K562 (cell line): Measurements from ENCODE around the gene GEMIN8. TPM values are rescaled to one million over a fixed set of nuclear protein-coding genes. Genes with fewer than 3 reads are reported as not detected.

ENCODE experiments used
- ATAC-seq: fragments of 200-7000 bp; cut with Tn5 transposase; 3 replicates; pipeline ENCODE4 v1.9.1; 2020; ENCODE audit warnings: moderate library complexity
- BruUV-seq: library from RNA; stranded (reverse); fragments of 400-500 nt; replicated peaks from 2 replicates; lab custom pipeline; 2021; lab: Mats Ljungman, UMichigan
- CTCF ChIA-PET: fragments of 300-600 bp; formaldehyde crosslinking; extraction: SDS; loops from one replicate; lab custom pipeline; 2021; ENCODE audit warnings: low intra/inter-chr PET ratio; lab: Yijun Ruan, JAX
- POLR2A ChIA-PET: fragments of 300-600, 350-650 bp; sonication (Branson Sonifier 250); formaldehyde crosslinking; extraction: SDS; loops from one replicate; lab custom pipeline; 2021; ENCODE audit warnings: antibody characterized with exemption, inconsistent platforms; lab: Yijun Ruan, JAX
- DNase-seq, 4 experiments: peaks; one replicate each; pipeline versions ENCODE4 v3.0.0 to v3.0.0-alpha.2; 2011 to 2018; ENCODE audit warnings: low spot score in 3 of 4, mixed read lengths in 3 of 4; ENCODE audit errors: extremely low read depth in 1 of 4
- FAIRE-seq: peaks from 2 replicates; lab custom pipeline; 2011; peaks lifted over from hg19 to GRCh38; lab: Jason Lieb, UNC
- H2AFZ ChIP-seq: 2 replicates; pipeline ENCODE4 v1.6.0; 2011; ENCODE audit warnings: low read depth, low read length, control low read depth, inconsistent platforms
- H3K27ac ChIP-seq: fragments of 200-600 bp; 3 replicates; pipeline ENCODE4 v1.8.0; 2011; ENCODE audit warnings: low read depth, mild to moderate bottlenecking, control low read depth, inconsistent platforms, low read length, moderate library complexity, mixed read lengths; ENCODE audit errors: extremely low read depth
- H3K27me3 ChIP-seq, 2 experiments: fragments of 300-600 bp in 1 of 2; 2 replicates in 1 of 2; 3 replicates in 1 of 2; pipeline versions ENCODE4 v1.6.0 to v1.8.0; 2011; ENCODE audit warnings: inconsistent platforms in 2 of 2, low read length in 2 of 2, mild to moderate bottlenecking in 1 of 2, mixed read lengths in 1 of 2, moderate library complexity in 1 of 2; ENCODE audit not compliant: control insufficient read depth in 2 of 2, insufficient read depth in 2 of 2
- H3K36me3 ChIP-seq: fragments of 300-600 bp; 3 replicates; pipeline ENCODE4 v1.8.0; 2011; ENCODE audit warnings: mild to moderate bottlenecking, low read length, inconsistent platforms; ENCODE audit not compliant: control insufficient read depth, insufficient read depth
- H3K4me1 ChIP-seq, 2 experiments: fragments of 200-600 bp in 1 of 2; replicated peaks in 1 of 2; 2 replicates in 1 of 2; 3 replicates in 1 of 2; pipeline versions ENCODE4 v1.5.1 to v1.8.0; 2011; ENCODE audit warnings: inconsistent platforms in 2 of 2, low read length in 2 of 2, mild to moderate bottlenecking in 1 of 2, mixed read lengths in 1 of 2, moderate library complexity in 1 of 2; ENCODE audit not compliant: control insufficient read depth in 2 of 2, insufficient read depth in 2 of 2
- H3K4me2 ChIP-seq: 2 replicates; pipeline ENCODE4 v1.6.1; 2011; ENCODE audit warnings: low read length, control low read depth, inconsistent platforms, mixed read lengths; ENCODE audit not compliant: insufficient read depth
- H3K4me3 ChIP-seq: fragments of 200-600 bp; sonication (generic), shearing (Covaris generic); 2 replicates; pipeline ENCODE4 v1.5.1; 2016; ENCODE audit warnings: control low read depth, inconsistent platforms
- H3K79me2 ChIP-seq: fragments of 200-600 bp; 3 replicates; pipeline ENCODE4 v1.8.0; 2011; ENCODE audit warnings: low read length, inconsistent platforms; ENCODE audit not compliant: control insufficient read depth, insufficient read depth
- H3K9ac ChIP-seq, 2 experiments: 2 replicates each; pipeline versions ENCODE4 v1.6.0 to v1.6.1; 2011; ENCODE audit warnings: low read depth in 2 of 2, low read length in 2 of 2, control low read depth in 1 of 2, inconsistent platforms in 1 of 2, mild to moderate bottlenecking in 1 of 2, mixed read lengths in 1 of 2; ENCODE audit not compliant: insufficient read depth in 1 of 2
- H3K9me1 ChIP-seq: one replicate; pipeline ENCODE4 v1.6.0; 2011; ENCODE audit warnings: inconsistent platforms, mild to moderate bottlenecking, low read length, moderate library complexity; ENCODE audit not compliant: control insufficient read depth, insufficient read depth
- H3K9me3 ChIP-seq: replicated peaks from 2 replicates; pipeline ENCODE4 v1.5.1; 2011; ENCODE audit warnings: low read depth, low read length, inconsistent platforms; ENCODE audit not compliant: control insufficient read depth, insufficient read depth
- H4K20me1 ChIP-seq: replicated peaks from 2 replicates; pipeline ENCODE4 v1.6.1; 2011; ENCODE audit warnings: low read length, inconsistent platforms, mixed read lengths; ENCODE audit not compliant: control insufficient read depth, insufficient read depth
- ARHGAP35 ChIP-seq: fragments of 450-650 bp; IDR thresholded peaks from 2 replicates; pipeline ENCODE4 v1.6.1; 2018; ENCODE audit not compliant: partially characterized antibody
- BRCA1 ChIP-seq, 2 experiments: fragments of 450-650 bp in 1 of 2; sonication (generic) in 1 of 2; formaldehyde crosslinking in 1 of 2; IDR thresholded peaks; 2 replicates each; pipeline versions ENCODE4 v1.5.0 to v1.6.1; 2017 to 2020; ENCODE audit warnings: mild to moderate bottlenecking in 1 of 2, missing genetic modification reagents in 1 of 2
- HDAC8 ChIP-seq: fragments of 450-650 bp; IDR thresholded peaks from 2 replicates; pipeline ENCODE4 v1.6.1; 2016; ENCODE audit warnings: mild to moderate bottlenecking, missing genetic modification characterization, moderate library complexity, missing compliant biosample characterization
- HNRNPUL1 ChIP-seq: fragments of 200-400 bp; formaldehyde crosslinking; IDR thresholded peaks from 2 replicates; pipeline ENCODE4 v1.6.1; 2017; ENCODE audit warnings: low read length
- MCM2 ChIP-seq: fragments of 450-650 bp; IDR thresholded peaks from 2 replicates; pipeline ENCODE4 v1.6.1; 2017; ENCODE audit warnings: low read depth, mild to moderate bottlenecking
- MCM5 ChIP-seq: fragments of 450-650 bp; IDR thresholded peaks from 2 replicates; pipeline ENCODE4 v1.6.1; 2016; ENCODE audit warnings: low read depth
- RFX1 ChIP-seq: fragments of 450-650 bp; IDR thresholded peaks from 2 replicates; pipeline ENCODE4 v1.6.1; 2016; ENCODE audit warnings: mild to moderate bottlenecking, moderate library complexity
- SMARCB1 ChIP-seq: IDR thresholded peaks from 2 replicates; pipeline ENCODE4 v1.6.1; 2011; ENCODE audit warnings: improper control_type of control experiment, low read depth; ENCODE audit not compliant: insufficient read length
- TSC22D4 ChIP-seq: fragments of 450-650 bp; IDR thresholded peaks from 2 replicates; pipeline ENCODE4 v1.6.1; 2016; ENCODE audit warnings: missing genetic modification characterization, missing biosample characterization, control low read depth
- ZNF134 ChIP-seq: fragments of 250-450 bp; sonication (Bioruptor Pico); conservative IDR thresholded peaks from 2 replicates; pipeline ENCODE4 v1.4.0; 2020
- WGBS: fragments of 100-300 bp; shearing (Covaris generic); methylation state at CpG from one replicate; pipeline ENCODE4 v1.1.6; 2016; ENCODE audit warnings: low coverage, mixed read lengths; ENCODE audit not compliant: insufficient coverage; ENCODE audit errors: missing lambda C conversion rate; 5-methylcytosine and 5-hydroxymethylcytosine counted together
- in situ Hi-C: fragments of 300-500 bp; cut with MboI; formaldehyde crosslinking; loops from 4 replicates; pipeline ENCODE4 v1.15.0; 2018; ENCODE audit warnings: inconsistent platforms, mixed read lengths
- intact Hi-C: fragments of 100-400 bp; cut with micrococcal nuclease; formaldehyde crosslinking; loops from 2 replicates; pipeline ENCODE4 v1.14.2; 2022
- polyA plus RNA-seq, 8 experiments: library from polyadenylated mRNA; depleted of rRNA in 4 of 8; stranded (reverse) in 5 of 8; unstranded in 3 of 8; fragments of >200 nt; fragmentation: Nextera tagmentation in 2 of 8; fragmentation: Illumina TruSeq in 1 of 8; extraction: Ambion mirVana in 2 of 8; extraction: Trizol in 1 of 8; gene quantifications; 2 replicates each; pipeline versions ENCODE4 v1.2.1 to v1.2.3, GENCODE V29; 2011 to 2014; ENCODE audit warnings: inconsistent platforms in 1 of 8, missing spikeins in 1 of 8
- total RNA-seq, 7 experiments: library from RNA; depleted of rRNA in 6 of 7; stranded (reverse); fragments of >200 nt in 6 of 7; fragmentation: Illumina TruSeq in 2 of 7; extraction: Trizol in 2 of 7; gene quantifications; 2 replicates each; pipeline versions ENCODE4 v1.2.1 to v1.2.3, GENCODE V29; 2011 to 2021; ENCODE audit warnings: low replicate concordance in 1 of 7
- TF ChIP-seq, protein P1 (sequence below), 2 experiments: fragments of 150-350 bp in 1 of 2; IDR thresholded peaks; 2 replicates each; pipeline ENCODE4 v1.6.1; 2012 to 2016; ENCODE audit warnings: low read depth in 2 of 2, low read length in 2 of 2, mild to moderate bottlenecking in 1 of 2, moderate library complexity in 1 of 2
- TF ChIP-seq, protein P2 (sequence below): fragments of 250-450 bp; sonication (Bioruptor Pico); IDR thresholded peaks from 2 replicates; pipeline ENCODE4 v1.8.0; 2022; ENCODE audit warnings: inconsistent platforms
- TF ChIP-seq, protein P3 (sequence below): fragments of 250-450 bp; sonication (Bioruptor Pico); IDR thresholded peaks from 2 replicates; pipeline ENCODE4 v1.9.0; 2021; ENCODE audit warnings: mild to moderate bottlenecking

GEMIN8 gene
- total and polyA plus RNA-seq, 9 of the 15 experiments (the other 6 are each of a cell fraction or from before 2014, with no cell fraction given), result 10.9 to 29.1 (median 16.9) TPM

DNA sequence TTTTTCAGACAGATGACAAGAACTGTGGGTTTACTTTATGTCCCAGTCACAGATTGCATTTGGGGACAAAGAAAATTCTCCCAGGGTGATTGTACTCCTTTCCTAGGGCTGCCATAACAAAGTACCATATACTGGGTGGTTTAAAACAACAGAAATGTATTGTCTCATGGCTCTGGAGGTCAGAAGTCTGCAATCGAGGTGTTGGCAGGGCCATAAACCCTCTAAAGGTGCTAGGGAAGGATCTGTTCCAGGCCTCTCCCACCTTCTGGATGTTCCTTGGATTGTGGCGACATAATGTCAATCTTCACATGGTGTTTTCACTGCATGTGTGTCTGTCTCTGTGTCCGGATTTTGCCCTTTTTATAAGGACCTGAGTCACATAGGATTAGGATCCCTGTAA lies 12.3 kb downstream of the GEMIN8 start:
- no peaks in the 10 kb centered on the region for H3K79me2 ChIP-seq
- H3K36me3 ChIP-seq, result peaks cover 10% of the 10 kb centered on the region; the same call in 1 of the 3 replicates
- no peak overlapping the region for H3K4me2 ChIP-seq
- H3K27ac ChIP-seq, result no peak overlapping the region
- 0 out of 2 replicates have a peak, but pooled peaks cover 1% of the 10 kb centered on the region for H3K9me3 ChIP-seq
- ChIA-PET POLR2A (no interaction called here), CTCF (no interaction called here)
- H3K27me3 ChIP-seq, result no peaks in the 10 kb centered on the region
- H3K9me1 ChIP-seq, result no peaks in the 10 kb centered on the region
- H3K9ac ChIP-seq, result no peak overlapping the region
- in situ Hi-C loops, result no loop called here
- BruUV-seq, result no TSS peak
- H3K4me1 ChIP-seq, result no peaks in the 10 kb centered on the region
- H3K4me3 ChIP-seq, result no peak overlapping the region
- no peak overlapping the region for H2AFZ ChIP-seq
- DNase-seq (no peak), ATAC-seq (no peak), FAIRE-seq (no peak)
- no peak for TF ChIP-seq HNRNPUL1
- TF ChIP-seq ZNF134 (CRISPR knock-in tag), result no peak
- TF ChIP-seq RFX1, result no peak
- TF ChIP-seq, protein P1, sequence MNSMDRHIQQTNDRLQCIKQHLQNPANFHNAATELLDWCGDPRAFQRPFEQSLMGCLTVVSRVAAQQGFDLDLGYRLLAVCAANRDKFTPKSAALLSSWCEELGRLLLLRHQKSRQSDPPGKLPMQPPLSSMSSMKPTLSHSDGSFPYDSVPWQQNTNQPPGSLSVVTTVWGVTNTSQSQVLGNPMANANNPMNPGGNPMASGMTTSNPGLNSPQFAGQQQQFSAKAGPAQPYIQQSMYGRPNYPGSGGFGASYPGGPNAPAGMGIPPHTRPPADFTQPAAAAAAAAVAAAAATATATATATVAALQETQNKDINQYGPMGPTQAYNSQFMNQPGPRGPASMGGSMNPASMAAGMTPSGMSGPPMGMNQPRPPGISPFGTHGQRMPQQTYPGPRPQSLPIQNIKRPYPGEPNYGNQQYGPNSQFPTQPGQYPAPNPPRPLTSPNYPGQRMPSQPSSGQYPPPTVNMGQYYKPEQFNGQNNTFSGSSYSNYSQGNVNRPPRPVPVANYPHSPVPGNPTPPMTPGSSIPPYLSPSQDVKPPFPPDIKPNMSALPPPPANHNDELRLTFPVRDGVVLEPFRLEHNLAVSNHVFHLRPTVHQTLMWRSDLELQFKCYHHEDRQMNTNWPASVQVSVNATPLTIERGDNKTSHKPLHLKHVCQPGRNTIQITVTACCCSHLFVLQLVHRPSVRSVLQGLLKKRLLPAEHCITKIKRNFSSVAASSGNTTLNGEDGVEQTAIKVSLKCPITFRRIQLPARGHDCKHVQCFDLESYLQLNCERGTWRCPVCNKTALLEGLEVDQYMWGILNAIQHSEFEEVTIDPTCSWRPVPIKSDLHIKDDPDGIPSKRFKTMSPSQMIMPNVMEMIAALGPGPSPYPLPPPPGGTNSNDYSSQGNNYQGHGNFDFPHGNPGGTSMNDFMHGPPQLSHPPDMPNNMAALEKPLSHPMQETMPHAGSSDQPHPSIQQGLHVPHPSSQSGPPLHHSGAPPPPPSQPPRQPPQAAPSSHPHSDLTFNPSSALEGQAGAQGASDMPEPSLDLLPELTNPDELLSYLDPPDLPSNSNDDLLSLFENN (IDR thresholded peaks at IDR 0.05; ENCODE audit: low read depth in 2 of 2, low read length in 2 of 2), result no peak
- TF ChIP-seq MCM5, result no peak
- TF ChIP-seq, protein P2, sequence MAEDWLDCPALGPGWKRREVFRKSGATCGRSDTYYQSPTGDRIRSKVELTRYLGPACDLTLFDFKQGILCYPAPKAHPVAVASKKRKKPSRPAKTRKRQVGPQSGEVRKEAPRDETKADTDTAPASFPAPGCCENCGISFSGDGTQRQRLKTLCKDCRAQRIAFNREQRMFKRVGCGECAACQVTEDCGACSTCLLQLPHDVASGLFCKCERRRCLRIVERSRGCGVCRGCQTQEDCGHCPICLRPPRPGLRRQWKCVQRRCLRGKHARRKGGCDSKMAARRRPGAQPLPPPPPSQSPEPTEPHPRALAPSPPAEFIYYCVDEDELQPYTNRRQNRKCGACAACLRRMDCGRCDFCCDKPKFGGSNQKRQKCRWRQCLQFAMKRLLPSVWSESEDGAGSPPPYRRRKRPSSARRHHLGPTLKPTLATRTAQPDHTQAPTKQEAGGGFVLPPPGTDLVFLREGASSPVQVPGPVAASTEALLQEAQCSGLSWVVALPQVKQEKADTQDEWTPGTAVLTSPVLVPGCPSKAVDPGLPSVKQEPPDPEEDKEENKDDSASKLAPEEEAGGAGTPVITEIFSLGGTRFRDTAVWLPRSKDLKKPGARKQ (CRISPR knock-in tag), result no peak
- TF ChIP-seq SMARCB1, result no peak
- no peak for TF ChIP-seq MCM2
- TF ChIP-seq BRCA1 (IDR thresholded peaks at IDR 0.05), result no peak
- TF ChIP-seq BRCA1 (CRISPR knock-in tag; IDR thresholded peaks at IDR 0.05), result no peak
- TF ChIP-seq, protein P3, sequence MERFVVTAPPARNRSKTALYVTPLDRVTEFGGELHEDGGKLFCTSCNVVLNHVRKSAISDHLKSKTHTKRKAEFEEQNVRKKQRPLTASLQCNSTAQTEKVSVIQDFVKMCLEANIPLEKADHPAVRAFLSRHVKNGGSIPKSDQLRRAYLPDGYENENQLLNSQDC (CRISPR knock-in tag), result no peak
- TF ChIP-seq ARHGAP35, result no peak
- TF ChIP-seq HDAC8 (tag), result no peak
- no peak for TF ChIP-seq TSC22D4 (tag)
- WGBS, result 65% methylated on average over 3 of the region's 3 CpGs
- intact Hi-C loops, result no loop called here
- no peaks in the 10 kb centered on the region for H4K20me1 ChIP-seq
